H1 (cell line): ENCODE results near the gene ADAMTS1. TPM values are rescaled to one million over a fixed set of nuclear protein-coding genes. Genes with fewer than 3 reads are reported as not detected.

Experiments
- BRCA1 ChIP-seq: IDR thresholded peaks from 2 replicates; pipeline ENCODE4 v1.6.1; 2012; ENCODE audit warnings: low read depth, low read length, improper control_type of control experiment
- RBBP5 ChIP-seq: IDR thresholded peaks from 2 replicates; pipeline ENCODE4 v1.7.1; 2012; ENCODE audit warnings: low read depth, mild to moderate bottlenecking, inconsistent platforms, low read length, moderate library complexity, borderline replicate concordance
- SUZ12 ChIP-seq: fragments of 200-600 bp; sonication (generic); IDR thresholded peaks from 2 replicates; pipeline ENCODE4 v1.6.1; 2012; ENCODE audit warnings: mild to moderate bottlenecking, inconsistent platforms, low read length, moderate library complexity, mixed read lengths
- polyA plus RNA-seq, 7 experiments: library from polyadenylated mRNA; depleted of rRNA in 3 of 7; stranded (reverse) in 5 of 7; unstranded in 2 of 7; fragments of >200 nt in 5 of 7; fragments of 200-250 nt in 2 of 7; gene quantifications; 1 replicate in 5 of 7; 2 replicates in 1 of 7; 4 replicates in 1 of 7; pipeline versions ENCODE4 v1.2.1 to v1.2.3, GENCODE V29; 2011 to 2013; ENCODE audit warnings: missing spikeins in 2 of 7, mixed read lengths in 2 of 7
- total RNA-seq: library from RNA; stranded (reverse); fragmentation: NEBNext Ultra II Directional; extraction: Animal tissue kit (Norgen Biotek cat#: 25700); gene quantifications from 2 replicates; pipeline ENCODE4 v1.2.1, GENCODE V29; 2021
- TF ChIP-seq, protein P1 (sequence below): IDR thresholded peaks from 2 replicates; pipeline ENCODE4 v1.6.1; 2012; ENCODE audit warnings: low read length, inconsistent platforms

The ADAMTS1 gene
- total and polyA plus RNA-seq, 2 of the 8 experiments (the other 6 are each of a cell fraction or from before 2014, with no cell fraction given): 10.7 to 22.4 TPM

DNA sequence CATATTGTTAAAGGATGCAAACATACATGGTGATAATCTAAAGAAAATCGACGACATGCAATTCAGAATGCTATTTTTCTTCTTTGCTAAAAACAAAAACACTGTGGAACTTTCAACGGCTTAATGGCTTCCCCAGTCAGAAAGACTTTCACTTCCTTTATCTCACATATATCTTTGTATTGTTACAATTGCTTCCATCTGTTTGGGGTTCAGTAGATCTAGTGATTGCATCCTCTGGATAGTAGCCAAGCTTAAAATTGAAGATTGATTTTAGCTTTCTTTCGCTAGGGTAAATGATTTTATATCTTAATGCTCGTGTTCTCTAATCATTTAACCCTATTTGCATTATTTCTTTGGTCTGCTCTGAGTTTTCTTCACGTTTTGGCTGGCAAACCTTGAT is 31.8 kb upstream of the ADAMTS1 start (continued):
- TF ChIP-seq RBBP5: no peak
- no peak for TF ChIP-seq SUZ12
- TF ChIP-seq BRCA1: no peak
- TF ChIP-seq, protein P1, sequence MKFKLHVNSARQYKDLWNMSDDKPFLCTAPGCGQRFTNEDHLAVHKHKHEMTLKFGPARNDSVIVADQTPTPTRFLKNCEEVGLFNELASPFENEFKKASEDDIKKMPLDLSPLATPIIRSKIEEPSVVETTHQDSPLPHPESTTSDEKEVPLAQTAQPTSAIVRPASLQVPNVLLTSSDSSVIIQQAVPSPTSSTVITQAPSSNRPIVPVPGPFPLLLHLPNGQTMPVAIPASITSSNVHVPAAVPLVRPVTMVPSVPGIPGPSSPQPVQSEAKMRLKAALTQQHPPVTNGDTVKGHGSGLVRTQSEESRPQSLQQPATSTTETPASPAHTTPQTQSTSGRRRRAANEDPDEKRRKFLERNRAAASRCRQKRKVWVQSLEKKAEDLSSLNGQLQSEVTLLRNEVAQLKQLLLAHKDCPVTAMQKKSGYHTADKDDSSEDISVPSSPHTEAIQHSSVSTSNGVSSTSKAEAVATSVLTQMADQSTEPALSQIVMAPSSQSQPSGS: no peak
